GM23248 (cell line): ENCODE data around the gene CDH4.

Source experiments
- EZH2 ChIP-seq: fragments of 200-600 bp; sonication (generic); IDR thresholded peaks from 2 replicates; pipeline ENCODE4 v1.6.1; 2018; ENCODE audit warnings: antibody characterized with exemption, mild to moderate bottlenecking; ENCODE audit not compliant: insufficient read depth, poor library complexity, severe bottlenecking
- EZH2phosphoT487 ChIP-seq: fragments of 200-600 bp; sonication (generic); IDR thresholded peaks from 2 replicates; pipeline ENCODE4 v1.6.1; 2018; ENCODE audit warnings: antibody characterized with exemption, moderate library complexity, mild to moderate bottlenecking, low read depth; ENCODE audit not compliant: insufficient read depth

GRCh38 chr20:61565791-61566190, 313.7 kb downstream of the CDH4 start:
- TF ChIP-seq EZH2 (no peak), EZH2phosphoT487 (no peak)
